ENCODE measurements around the gene AGO1. TPM values are rescaled to one million over a fixed set of nuclear protein-coding genes. Genes with fewer than 3 reads are reported as not detected.

The AGO1 gene
- 16.5 and 25.9 TPM in 2 replicates for total RNA-seq

DNA sequence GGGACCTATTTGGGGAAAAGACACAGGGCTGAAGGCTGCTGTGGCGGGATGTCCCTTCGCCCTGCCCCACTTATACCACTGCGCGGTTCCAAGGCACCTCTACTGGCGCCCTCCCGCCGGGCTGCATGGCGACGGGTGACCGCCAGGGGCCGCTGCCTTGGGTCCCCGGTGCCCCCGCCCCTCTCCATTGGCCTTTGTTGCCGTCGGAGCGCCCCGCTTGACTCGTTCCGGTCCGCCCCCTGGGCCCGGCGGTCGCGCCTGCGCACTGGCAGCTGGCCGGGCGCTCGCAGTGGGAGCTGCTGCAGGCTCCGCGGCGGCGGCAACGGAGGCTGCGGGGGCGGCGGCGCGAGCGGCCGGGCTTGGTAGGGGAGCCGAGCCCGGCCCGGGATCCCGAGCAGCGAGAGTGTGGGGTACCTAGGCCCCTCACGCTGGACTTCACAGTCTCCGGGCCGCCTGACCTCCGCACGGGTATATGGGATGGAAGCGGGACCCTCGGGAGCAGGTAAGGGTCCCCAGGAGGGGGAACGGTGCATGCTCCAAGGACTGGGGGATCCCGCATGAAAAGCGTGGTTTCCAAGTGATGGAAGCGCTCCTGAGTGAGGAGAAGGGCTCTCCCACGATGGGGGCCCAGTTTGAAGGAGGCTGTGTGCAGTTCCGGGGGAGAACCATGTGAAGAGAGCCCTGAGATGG is at the start of gene AGO1:
Gene AGO1 (plus strand): TSS at position 265 of the 690 bp plus-strand sequence. CDS start 213 bp downstream, at position 478.

DNA sequence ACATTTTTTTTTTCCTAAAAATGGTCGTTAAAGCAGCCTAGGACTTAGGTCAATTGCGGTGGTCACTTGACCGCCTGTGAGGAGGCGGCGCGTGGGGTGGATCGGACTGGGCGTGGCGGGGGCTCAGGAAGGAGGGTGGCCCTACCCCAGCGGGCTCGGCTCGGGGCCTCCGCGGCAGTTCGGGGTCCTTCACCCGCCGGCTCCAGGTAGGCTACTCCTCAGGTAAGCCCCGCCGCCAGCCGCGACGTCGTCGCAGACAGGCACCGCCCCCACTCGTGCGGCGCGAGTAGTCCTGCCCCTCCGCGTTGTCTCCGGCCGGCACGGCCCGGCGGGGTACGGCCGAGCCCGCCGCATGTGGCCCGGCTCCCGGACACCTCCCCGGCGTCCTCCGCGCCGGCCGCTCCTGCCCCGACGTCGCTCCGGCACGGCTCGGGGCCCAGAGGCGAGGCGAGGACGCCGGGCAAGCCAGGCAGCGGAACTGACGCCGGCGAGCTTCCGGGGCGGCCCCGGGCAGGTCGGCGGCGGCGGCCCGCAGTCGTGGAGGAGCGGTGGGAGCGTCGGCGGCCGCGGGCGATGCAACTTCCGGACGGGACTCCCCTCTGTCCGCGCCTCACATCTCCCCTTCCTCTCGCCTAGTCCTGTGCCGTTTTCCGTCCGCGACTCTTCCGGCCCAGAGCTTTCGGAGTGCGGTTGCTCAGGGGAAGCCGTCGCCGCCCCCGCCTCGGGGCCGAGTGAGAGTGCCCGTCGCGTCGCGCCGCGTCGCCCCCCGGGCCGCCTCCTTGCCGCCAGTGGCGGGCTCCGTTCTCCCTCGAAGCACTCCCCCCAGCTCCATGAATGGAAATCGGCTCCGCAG is 47.8 kb downstream of the AGO1 start, which contains the start of gene AGO3:
Gene AGO3 (plus strand): TSS at position 513 of the 853 bp plus-strand sequence. CDS start 322 bp downstream, at position 835.

Other genes starting within 250 kb of the AGO1 start
- gene PSMB2, start 241.7 kb upstream of the AGO1 start, total RNA-seq, result 85.0 and 86.1 TPM in 2 replicates
- 9.2 TPM in 2 replicates for gene C1orf216, start 164.3 kb upstream of the AGO1 start, total RNA-seq
- 4.6 and 8.0 TPM in 2 replicates for gene CLSPN, start 113.2 kb upstream of the AGO1 start, total RNA-seq
- 3.7 and 7.4 TPM in 2 replicates for gene AGO4, start 75.2 kb upstream of the AGO1 start, total RNA-seq
- 7.4 and 9.2 TPM in 2 replicates for gene AGO3, start 47.9 kb downstream of the AGO1 start, total RNA-seq
- not detected in 2 replicates for gene TEKT2, start 200.9 kb downstream of the AGO1 start, total RNA-seq
- gene ADPRS, start 205.7 kb downstream of the AGO1 start, total RNA-seq, result 50.7 and 53.9 TPM in 2 replicates
- 6.2 and 9.2 TPM in 2 replicates for gene COL8A2, start 242.0 kb downstream of the AGO1 start, total RNA-seq